K562 (cell line): Measurements from ENCODE around the gene HLA-DMB. TPM values are rescaled to one million over a fixed set of nuclear protein-coding genes. Genes with fewer than 3 reads are reported as not detected.

Experiments
- ATF3 ChIP-seq, 2 experiments: fragments of 450-650 bp in 1 of 2; sonication (generic) in 1 of 2; formaldehyde crosslinking in 1 of 2; IDR thresholded peaks in 1 of 2; conservative IDR thresholded peaks in 1 of 2; 2 replicates each; pipeline versions ENCODE4 v1.6.1 to v1.8.1; 2016 to 2023; ENCODE audit warnings: mild to moderate bottlenecking in 2 of 2, moderate library complexity in 2 of 2, inconsistent platforms in 1 of 2, missing genetic modification reagents in 1 of 2
- ATF4 ChIP-seq: fragments of 450-650 bp; formaldehyde crosslinking; IDR thresholded peaks from 2 replicates; pipeline ENCODE4 v1.4.0; 2022; ENCODE audit warnings: mild to moderate bottlenecking, moderate library complexity
- BRD9 ChIP-seq: fragments of 450-650 bp; IDR thresholded peaks from 2 replicates; pipeline ENCODE4 v1.6.1; 2018; ENCODE audit warnings: low read depth; ENCODE audit not compliant: partially characterized antibody
- GABPB2 ChIP-seq: fragments of 250-450 bp; sonication (Bioruptor Pico); conservative IDR thresholded peaks from 2 replicates; pipeline ENCODE4 v1.5.1; 2021; ENCODE audit warnings: mild to moderate bottlenecking
- ZBTB40 ChIP-seq, 2 experiments: fragments of 450-650 bp in 1 of 2; sonication (generic) in 1 of 2; formaldehyde crosslinking in 1 of 2; IDR thresholded peaks; 2 replicates each; pipeline versions ENCODE4 v1.7.1 to v1.9.0; 2016 to 2022; ENCODE audit warnings: inconsistent platforms in 1 of 2, mild to moderate bottlenecking in 1 of 2, missing genetic modification reagents in 1 of 2
- polyA plus RNA-seq, 8 experiments: library from polyadenylated mRNA; depleted of rRNA in 4 of 8; stranded (reverse) in 5 of 8; unstranded in 3 of 8; fragments of >200 nt; fragmentation: Nextera tagmentation in 2 of 8; fragmentation: Illumina TruSeq in 1 of 8; extraction: Ambion mirVana in 2 of 8; extraction: Trizol in 1 of 8; gene quantifications; 2 replicates each; pipeline versions ENCODE4 v1.2.1 to v1.2.3, GENCODE V29; 2011 to 2014; ENCODE audit warnings: inconsistent platforms in 1 of 8, missing spikeins in 1 of 8
- total RNA-seq, 7 experiments: library from RNA; depleted of rRNA in 6 of 7; stranded (reverse); fragments of >200 nt in 6 of 7; fragmentation: Illumina TruSeq in 2 of 7; extraction: Trizol in 2 of 7; gene quantifications; 2 replicates each; pipeline versions ENCODE4 v1.2.1 to v1.2.3, GENCODE V29; 2011 to 2021; ENCODE audit warnings: low replicate concordance in 1 of 7
- TF ChIP-seq, protein P1 (sequence below), 3 experiments: fragments of 200-800 bp in 1 of 3; fragments of 250-450 bp in 1 of 3; fragments of 450-650 bp in 1 of 3; sonication (Bioruptor Pico) in 1 of 3; sonication (Bioruptor generic) in 1 of 3; formaldehyde crosslinking in 1 of 3; IDR thresholded peaks; 2 replicates each; pipeline versions ENCODE4 v1.6.1 to v1.8.0; 2016 to 2022; ENCODE audit warnings: mild to moderate bottlenecking in 2 of 3, missing genetic modification characterization in 2 of 3, missing compliant biosample characterization in 1 of 3, moderate library complexity in 1 of 3

Gene HLA-DMB
- total and polyA plus RNA-seq, 9 of the 15 experiments (the other 6 are each of a cell fraction or from before 2014, with no cell fraction given) = 0.38 TPM; not detected in 8

- TF ChIP-seq ZBTB40 (IDR thresholded peaks at IDR 0.05) = peak; percentile 78
- no peak for TF ChIP-seq ZBTB40 (CRISPR knock-in tag; IDR thresholded peaks at IDR 0.05)
- no peak for TF ChIP-seq BRD9
- TF ChIP-seq ATF3 (IDR thresholded peaks at IDR 0.05) = no peak
- TF ChIP-seq ATF3 (CRISPR knock-in tag; conservative IDR thresholded peaks at IDR 0.05) = no peak; the same call in 1 of the 2 replicates
- TF ChIP-seq GABPB2 (CRISPR knock-in tag) = no peak
- TF ChIP-seq, protein P1, sequence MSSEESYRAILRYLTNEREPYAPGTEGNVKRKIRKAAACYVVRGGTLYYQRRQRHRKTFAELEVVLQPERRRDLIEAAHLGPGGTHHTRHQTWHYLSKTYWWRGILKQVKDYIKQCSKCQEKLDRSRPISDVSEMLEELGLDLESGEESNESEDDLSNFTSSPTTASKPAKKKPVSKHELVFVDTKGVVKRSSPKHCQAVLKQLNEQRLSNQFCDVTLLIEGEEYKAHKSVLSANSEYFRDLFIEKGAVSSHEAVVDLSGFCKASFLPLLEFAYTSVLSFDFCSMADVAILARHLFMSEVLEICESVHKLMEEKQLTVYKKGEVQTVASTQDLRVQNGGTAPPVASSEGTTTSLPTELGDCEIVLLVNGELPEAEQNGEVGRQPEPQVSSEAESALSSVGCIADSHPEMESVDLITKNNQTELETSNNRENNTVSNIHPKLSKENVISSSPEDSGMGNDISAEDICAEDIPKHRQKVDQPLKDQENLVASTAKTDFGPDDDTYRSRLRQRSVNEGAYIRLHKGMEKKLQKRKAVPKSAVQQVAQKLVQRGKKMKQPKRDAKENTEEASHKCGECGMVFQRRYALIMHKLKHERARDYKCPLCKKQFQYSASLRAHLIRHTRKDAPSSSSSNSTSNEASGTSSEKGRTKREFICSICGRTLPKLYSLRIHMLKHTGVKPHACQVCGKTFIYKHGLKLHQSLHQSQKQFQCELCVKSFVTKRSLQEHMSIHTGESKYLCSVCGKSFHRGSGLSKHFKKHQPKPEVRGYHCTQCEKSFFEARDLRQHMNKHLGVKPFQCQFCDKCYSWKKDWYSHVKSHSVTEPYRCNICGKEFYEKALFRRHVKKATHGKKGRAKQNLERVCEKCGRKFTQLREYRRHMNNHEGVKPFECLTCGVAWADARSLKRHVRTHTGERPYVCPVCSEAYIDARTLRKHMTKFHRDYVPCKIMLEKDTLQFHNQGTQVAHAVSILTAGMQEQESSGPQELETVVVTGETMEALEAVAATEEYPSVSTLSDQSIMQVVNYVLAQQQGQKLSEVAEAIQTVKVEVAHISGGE (CRISPR knock-in tag; IDR thresholded peaks at IDR 0.05) = no peak
- 0 out of 2 replicates have a peak, but pooled peaks have one; percentile 6 for TF ChIP-seq ATF4
Measured at GRCh38 chr6:32967151-32968091, 26.6 kb upstream of the HLA-DMB start (continued).
